Measurements from ENCODE around the gene VEPH1. TPM values are rescaled to one million over a fixed set of nuclear protein-coding genes. Genes with fewer than 3 reads are reported as not detected.
A peak's percentile ranks its signal among the peaks of the same experiment; 100 is the strongest.

Gene VEPH1
- total RNA-seq (ENCODE audit: insufficient read depth, low replicate concordance) = 11.6 TPM

- no peak for DNase-seq (ENCODE audit: low spot score)
Measured at GRCh38 chr3:157502916-157503595, at the start of gene VEPH1. Gene VEPH1 (minus strand): TSS chr3:157503416. CDS start chr3:157495349, 8,067 bp downstream.

DNA sequence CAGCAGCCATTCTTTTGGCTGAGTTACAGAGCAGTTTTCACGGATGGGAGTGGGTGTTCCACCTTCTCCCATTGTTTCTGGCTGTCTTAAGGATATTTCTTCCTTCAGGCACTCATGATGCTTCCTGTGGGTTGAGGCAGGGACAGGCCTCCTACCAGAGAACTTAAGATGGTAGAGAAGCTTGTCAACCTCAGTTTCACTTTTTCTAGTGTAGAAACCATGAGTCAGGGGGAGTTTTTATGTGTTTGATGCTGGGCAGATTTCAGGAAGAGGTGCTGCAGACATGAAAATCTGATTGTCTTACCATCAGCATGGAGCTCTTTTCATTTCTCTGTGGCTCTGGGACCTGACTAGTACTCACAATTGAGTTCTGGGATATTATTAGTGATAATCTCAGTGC is 48.7 kb upstream of the VEPH1 start:
- DNase-seq (ENCODE audit: low spot score) = no peak

- DNase-seq (ENCODE audit: low spot score) = no peak
Measured at GRCh38 chr3:157549498-157549897, 46.3 kb upstream of the VEPH1 start.

- no peak for DNase-seq (ENCODE audit: low spot score)
Measured at GRCh38 chr3:157544501-157545130, 41.4 kb upstream of the VEPH1 start.

DNA sequence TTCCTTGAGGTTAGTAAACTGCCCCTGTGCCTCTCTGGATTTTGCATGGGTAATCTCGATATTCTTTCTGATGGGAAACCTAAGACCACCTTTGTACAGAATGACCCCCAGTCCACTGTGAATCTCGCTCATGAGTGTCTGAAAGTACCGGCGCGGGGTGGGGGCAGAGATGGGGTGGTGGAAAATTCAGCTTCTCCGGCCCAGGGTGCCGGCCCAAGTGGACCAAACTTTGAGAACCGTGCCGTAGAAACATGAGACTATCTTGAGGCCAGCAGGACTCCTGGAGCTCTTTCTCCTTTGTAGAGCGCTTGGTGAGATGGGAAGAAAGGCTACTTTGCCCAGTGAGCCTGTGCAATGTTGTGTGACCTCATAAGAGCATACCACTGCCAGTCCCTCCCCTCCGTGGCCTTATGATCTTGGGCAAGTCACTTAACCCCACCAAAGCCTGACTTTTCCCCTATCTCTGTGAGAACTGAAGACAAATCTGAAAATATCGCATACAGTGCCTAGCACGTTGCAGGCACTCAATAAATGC is 40.4 kb upstream of the VEPH1 start:
- no peak for DNase-seq (ENCODE audit: low spot score)

DNA sequence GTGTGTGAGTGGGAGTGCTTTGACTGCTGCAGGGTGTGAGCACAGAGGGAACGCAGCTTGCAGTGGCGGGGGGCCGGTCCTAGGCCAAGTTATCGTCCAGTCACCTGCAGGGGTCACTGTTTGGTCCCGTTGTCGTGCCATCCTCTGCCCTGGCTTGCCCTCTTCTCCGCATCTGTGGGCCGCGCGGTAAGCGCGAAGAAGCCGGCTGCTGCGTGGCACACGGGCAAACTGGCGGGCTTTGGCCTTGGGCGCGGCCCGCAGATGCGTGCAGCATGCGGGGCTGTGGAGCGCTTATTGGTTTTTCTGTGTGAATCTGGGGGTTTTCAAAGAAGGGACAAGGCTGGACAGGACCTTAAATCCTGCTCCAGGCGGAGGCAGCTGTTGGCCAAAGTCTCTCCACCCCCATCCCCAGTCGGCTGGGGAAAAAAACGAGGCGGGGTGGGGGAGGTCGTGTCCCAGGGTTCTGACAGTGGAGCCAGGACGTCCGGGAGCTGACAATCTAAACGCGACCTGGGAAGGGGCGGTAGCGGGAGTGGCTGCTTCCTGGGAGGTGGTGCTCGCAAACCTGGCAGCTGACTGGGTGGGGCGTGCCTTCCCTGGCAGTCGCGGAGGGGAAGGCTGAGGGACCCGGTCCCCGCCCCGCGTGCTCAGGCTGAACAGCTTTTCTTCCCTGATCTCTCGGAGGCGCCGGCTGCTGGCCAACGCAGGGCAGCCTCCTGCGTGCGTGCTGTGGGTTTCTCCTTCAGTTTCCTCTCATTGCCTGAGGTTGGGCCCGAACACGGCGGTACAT is 39.7 kb upstream of the VEPH1 start:
- peak; percentile 66 for DNase-seq (ENCODE audit: low spot score)

DNA sequence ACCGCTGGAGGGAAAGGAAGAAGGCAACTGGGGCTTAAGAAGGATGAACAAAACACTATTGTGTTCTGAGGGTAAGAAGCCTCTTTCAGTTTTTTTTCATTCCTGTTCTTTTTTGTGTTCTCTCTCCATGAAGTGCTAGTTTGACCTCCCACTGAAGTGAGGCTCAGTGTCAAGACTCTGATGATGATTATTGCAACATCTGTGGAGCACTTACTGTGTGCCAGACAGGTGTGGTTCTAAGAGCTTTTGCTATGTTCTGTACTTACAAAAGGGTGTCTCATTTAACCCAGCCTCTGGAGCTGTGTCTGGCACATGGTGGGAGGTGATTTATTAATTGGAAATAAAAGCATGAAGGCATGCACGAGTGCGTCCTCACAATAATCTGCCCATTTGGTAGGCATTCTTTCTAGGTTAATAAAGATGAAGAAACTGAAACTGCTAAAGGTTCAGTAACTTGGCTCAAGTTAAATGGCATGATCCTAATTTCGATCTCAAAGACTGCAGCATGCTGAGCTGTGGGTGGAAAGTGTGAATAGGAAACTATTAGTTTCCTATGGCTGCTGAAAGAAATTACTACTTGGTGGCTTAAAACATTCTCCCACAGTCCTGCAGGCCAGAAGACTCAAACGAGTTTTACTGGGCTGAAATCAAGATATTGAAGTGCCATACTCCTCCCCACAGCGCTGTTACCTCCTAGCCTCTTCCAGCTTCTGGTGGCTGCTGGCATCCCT is 38.5 kb upstream of the VEPH1 start:
- no peak for DNase-seq (ENCODE audit: low spot score)

GRCh38 chr3:157540656-157541055 is 37.4 kb upstream of the VEPH1 start:
- DNase-seq (ENCODE audit: low spot score) = no peak

- no peak for DNase-seq (ENCODE audit: low spot score)
Measured at GRCh38 chr3:157535667-157536066, 32.5 kb upstream of the VEPH1 start.

DNA sequence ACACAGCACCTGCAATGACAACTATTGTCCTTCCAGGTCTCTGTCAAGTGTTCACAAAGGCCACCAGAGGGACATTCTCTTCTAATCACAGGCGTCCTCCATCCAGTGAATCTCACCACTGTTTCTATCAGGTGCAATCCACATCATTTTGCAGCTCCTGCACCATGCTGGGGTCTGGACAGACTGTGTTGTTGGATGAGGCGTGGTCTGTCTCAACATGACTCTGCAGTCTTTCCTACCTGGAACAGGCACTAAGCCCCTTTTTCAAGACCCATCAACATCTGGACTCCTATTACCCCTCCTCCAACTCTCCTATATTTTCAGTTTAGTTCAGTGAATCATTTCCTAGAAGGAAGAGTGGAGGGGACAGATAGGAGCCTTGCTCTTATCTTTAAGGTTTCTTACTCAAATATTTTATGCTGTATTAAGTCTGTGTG is 31.5 kb upstream of the VEPH1 start:
- DNase-seq (ENCODE audit: low spot score) = no peak

DNA sequence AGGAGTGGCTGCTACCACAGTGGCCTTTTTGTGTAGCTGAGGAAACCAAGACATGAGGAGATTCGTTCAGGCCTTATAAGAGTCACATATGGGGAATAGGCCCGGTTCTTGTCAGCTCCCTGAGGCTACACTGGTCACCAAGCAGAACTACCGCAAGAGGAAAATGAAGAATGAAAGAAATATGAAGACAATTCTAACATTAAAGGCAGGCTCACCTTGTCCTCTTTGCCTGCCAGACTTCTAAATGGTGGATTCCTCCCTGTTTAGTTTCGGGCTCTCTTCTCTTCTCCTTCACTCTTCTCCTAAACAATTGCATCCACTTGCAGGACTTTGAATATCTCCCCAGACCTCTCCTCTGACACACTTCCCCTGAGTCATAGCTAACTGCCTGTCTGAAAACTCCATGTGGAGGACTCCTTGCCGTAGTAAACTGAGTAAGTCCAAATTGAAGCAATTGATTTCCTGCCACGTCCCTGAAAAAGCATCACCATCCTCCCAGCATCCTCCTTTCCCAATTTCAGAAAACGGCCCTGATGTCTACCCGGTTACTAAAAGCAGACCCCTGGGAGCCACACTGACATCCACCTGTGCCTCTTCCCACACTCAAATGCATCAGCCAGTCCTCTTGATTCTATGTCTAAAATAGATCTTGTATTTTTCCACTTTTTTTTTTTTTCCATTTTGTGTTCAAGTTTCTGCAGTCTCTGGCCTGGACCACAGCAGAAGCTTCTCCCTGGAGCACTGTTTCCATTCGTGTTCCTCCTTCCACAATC is 30.3 kb upstream of the VEPH1 start:
- DNase-seq (ENCODE audit: low spot score) = no peak

DNA sequence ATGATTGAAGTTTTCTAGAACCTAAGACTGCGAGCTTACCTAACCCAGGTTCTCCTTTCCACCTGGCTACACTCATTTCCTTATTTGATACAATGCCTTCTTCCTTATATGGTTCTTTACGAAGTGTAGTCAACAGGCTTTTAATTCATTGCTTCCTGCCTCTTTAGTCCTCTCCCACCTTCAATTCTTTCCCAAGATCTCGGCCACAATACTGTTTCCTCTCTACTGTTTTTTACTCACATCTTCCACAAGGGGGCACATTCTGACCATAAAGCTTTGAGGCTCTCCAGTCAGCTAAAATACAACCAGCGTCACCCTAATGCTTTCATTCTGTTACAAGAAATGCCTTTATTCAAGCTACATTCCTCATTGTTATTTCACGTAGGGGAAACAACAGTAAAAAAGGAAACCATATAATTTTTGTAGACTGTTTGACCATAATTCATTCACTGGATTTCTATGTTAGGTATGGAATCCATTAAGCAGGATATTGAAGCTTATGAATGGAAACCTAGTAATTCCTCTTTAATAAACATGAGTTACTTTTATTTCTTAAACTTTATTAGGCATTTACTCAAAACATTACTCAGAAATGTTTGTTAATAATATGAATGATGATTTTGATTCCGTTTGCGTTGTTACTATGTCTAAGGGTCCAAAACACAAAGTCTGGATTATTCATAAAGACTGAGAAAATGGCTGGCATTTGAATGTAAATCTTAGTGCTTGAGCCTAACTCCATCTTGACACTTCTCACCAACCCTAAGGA is 29.5 kb upstream of the VEPH1 start:
- DNase-seq (ENCODE audit: low spot score) = peak; percentile 84

- DNase-seq (ENCODE audit: low spot score) = no peak
Measured at GRCh38 chr3:157531771-157532170, 28.6 kb upstream of the VEPH1 start.

- DNase-seq (ENCODE audit: low spot score) = no peak
Measured at GRCh38 chr3:157531301-157531660, 28.1 kb upstream of the VEPH1 start.

GRCh38 chr3:157530637-157531300 is 27.6 kb upstream of the VEPH1 start:
- DNase-seq (ENCODE audit: low spot score) = no peak

DNA sequence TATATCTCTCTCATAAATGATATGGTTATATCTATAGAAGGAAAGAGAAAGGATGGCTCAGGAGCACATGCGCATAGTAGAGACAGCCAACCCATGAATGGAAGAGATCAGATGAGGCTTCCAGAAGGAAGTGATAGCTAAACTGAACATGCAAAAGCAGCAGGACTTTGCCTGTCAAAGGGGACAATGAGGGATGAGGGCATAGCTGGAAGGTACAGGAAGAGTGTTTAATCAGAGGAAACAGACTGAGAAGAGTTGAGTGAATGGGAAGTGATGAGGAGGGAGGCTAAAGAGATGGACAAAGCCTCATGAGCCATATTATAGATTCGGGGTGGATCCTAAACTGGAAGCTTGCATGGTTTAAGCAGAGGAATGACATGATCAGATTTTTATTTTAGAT is 26.5 kb upstream of the VEPH1 start:
- DNase-seq (ENCODE audit: low spot score) = no peak

DNA sequence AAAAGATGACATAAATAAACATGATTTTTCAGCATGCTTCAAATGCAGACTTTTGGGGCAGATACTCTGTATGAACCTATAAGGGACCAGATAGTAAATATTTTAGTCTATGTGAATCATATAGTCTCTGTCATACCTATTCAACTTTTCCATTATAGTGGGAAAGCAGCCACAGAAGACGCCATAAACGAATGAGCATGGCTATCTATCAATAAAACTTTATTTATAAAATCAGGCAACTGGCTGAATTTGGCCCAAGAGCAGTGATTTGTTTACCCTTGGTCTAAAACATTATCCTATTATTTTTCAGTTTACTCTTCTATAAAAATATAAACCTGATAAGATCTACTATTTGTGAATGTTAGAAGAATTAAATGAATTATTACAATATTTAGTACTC is 25.9 kb upstream of the VEPH1 start:
- DNase-seq (ENCODE audit: low spot score) = no peak

GRCh38 chr3:157527131-157527881 is 24.1 kb upstream of the VEPH1 start:
- DNase-seq (ENCODE audit: low spot score) = no peak

DNA sequence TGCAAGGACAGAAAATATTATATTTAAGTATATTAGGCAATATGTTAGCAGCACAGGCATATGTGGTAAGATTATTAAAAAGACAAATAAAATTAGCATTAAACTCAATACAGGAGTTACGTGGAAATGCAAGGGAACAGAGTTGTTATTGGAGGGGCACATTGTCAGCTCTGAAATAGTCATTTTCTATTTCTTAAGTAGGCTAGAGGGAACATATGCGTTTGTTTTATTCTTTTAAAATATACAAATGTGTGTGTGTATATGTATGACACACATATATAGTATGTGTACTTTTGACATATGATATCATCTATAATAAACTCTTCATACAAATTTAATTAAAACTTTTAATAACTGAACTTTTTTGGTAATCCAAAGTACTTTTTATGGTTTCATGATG is 22.8 kb upstream of the VEPH1 start:
- no peak for DNase-seq (ENCODE audit: low spot score)
